Activated CD4-positive, alpha-beta T cell treated with anti-CD3 and anti-CD28 coated beads, Interleukin-2, amount 50 U/mL, for 24 hours (primary cell): ENCODE results near the gene RNF19B.

ENCODE experiments used
- DNase-seq, 2 donors: peaks; one replicate each; pipeline ENCODE4 v3.0.0-alpha.2; 2020; ENCODE audit warnings: low read depth in 1 of 2, low spot score in 1 of 2

RNF19B gene

GRCh38 chr1:32902535-32902920 lies 62.1 kb downstream of the RNF19B start:
- no peak for DNase-seq

DNA sequence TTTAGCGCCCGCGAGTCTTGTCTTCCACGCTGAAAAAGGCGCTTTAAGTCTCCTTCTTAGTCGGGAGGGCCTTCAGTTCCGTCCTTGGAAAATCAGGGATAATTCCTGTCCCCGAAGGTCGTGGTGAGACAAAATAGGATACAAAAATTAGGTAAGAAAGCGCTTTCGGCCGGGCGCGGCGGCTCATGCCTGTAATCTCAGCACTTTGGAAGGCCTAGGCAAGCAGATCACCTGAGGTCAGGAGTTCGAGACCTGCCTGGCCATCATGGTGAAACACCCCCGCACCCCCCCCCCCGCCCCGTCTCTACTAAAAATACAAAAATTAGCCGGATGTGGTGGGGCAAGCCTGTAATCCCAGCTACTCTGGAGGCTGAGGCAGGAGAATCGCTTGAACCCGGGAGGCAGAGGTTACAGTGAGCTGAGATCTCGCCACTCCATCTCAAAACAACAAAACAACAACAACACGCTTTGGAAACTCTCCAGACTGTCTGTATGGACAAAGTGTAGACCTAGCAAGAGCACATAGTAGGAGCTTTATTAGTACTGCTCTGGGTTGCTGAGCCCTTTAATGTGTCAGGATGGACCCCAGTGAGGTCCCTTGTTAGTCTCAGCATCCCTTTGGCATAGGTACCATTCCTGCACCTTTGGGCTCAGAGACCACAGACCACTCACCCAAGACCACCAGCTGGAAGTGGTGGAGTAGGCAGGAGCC lies 62.6 kb downstream of the RNF19B start:
- no peak for DNase-seq

DNA sequence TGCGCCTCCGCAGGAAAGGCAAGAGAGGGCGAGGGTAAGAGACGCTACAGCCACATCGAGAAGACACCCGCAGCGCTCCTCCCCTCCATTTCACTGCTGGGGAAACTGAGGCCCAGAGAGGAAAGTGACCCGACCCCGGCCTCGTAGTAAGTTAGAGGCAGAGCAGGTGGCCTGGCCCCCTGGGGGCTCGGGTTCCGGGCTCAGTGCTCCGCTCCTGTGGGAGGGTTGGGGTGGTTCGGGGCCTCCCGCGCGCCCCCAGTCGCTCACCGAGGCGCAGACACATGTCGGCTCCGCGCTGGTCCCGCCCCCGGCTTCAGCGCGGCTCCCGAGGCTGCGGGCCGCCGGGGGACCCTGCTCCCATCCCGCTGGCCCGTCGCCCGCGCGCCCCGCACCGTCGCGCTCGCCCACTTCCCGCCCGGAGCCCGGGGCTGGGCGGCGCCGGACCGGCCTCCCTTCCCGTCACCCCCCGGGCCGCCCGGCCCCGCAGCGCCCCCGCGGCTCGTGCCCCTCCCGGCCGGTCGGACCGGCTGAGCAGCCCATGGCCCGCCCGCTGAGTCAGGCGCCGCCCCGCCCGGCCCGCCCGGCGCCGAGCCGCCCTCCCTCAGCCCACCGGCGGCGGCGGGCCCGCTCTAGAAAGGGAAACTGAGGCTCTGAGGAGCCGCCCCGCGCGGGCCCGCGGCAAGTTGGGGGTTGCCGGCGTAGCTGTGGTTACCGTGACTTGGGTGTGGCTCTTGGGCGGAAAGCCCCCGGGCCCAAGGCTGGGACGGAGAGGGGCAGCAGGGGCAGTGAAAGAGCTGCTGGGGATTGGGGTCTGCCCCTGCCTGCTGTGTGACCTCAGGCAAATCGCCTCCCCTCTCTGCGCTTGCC lies 63.4 kb downstream of the RNF19B start, which contains the start of gene TMEM54:
Gene TMEM54, minus strand, starts transcription at position 434 of the 867 bp plus-strand sequence. Its CDS starts 151 bp downstream, at position 283.
- DNase-seq = no peak

GRCh38 chr1:32900371-32900955 lies 64.1 kb downstream of the RNF19B start:
- no peak for DNase-seq

GRCh38 chr1:32899586-32900296 lies 64.9 kb downstream of the RNF19B start:
- DNase-seq = no peak

GRCh38 chr1:32898958-32899357 lies 65.7 kb downstream of the RNF19B start:
- DNase-seq = no peak

- no peak for DNase-seq
Measured at GRCh38 chr1:32898056-32898455, 66.6 kb downstream of the RNF19B start.

DNA sequence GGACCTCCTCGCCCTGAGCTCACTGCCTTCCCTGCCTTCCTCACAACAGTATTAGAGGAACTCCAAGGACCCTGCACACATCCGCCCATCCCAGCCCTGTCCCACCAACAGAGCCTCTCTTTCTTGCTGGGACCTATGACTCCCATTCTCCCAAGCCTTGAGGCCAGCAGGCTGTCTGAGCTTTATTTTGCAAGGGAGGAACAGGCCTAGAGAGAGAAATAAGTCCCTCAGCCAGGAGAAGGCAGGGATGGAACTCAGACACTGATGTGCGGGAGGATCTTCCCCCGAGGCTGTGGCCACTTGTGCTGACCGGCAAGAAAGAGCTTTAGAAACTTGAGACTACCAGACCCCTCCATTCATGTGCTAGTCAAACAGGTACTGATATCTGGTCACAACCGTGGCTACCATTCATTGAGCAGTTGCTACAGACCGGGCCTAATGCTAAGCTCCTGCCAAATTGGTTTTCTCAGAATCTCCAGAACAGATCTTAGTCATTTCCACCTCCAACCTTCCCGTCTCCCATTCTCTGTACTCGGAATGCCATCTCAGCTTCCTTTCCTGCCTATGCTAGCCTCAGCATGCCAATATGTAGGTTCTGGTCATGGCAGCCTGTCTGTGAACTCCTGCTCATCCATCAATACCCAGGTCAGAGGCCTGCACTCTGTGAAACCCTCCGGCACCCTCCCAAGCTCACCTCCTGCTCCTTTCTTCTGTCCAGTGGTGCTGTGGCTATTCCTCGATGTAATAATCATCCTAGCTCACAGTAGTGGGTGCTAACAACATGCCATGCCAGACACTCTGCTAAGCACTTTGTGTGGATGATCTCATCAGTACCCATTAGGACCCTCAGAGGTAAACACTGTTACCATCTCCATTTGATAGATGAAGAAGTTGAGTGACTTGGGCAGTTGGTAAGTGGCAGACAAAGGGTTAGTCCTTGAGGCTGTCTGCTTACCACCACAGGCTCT lies 67.2 kb downstream of the RNF19B start:
- no peak for DNase-seq

DNA sequence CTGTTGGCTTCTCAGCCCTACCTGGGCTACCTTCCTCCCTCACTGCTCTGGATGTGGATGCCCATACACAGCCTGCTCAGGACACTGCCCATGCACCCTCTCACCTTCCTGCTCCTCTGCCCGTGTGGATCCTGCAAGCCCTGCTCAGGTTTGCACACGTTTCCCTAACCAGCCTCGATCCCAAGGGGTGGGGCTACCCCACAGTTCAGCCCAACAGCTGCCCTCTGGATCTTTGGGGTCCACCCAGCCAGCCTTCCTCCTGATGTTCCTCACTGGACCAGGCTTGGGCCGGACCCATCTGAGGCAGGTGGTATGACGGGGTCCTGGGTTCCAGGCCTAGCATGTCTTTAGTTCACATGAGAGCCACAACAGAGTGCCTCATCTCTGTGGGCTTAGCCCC lies 68.2 kb downstream of the RNF19B start:
- DNase-seq = no peak

DNA sequence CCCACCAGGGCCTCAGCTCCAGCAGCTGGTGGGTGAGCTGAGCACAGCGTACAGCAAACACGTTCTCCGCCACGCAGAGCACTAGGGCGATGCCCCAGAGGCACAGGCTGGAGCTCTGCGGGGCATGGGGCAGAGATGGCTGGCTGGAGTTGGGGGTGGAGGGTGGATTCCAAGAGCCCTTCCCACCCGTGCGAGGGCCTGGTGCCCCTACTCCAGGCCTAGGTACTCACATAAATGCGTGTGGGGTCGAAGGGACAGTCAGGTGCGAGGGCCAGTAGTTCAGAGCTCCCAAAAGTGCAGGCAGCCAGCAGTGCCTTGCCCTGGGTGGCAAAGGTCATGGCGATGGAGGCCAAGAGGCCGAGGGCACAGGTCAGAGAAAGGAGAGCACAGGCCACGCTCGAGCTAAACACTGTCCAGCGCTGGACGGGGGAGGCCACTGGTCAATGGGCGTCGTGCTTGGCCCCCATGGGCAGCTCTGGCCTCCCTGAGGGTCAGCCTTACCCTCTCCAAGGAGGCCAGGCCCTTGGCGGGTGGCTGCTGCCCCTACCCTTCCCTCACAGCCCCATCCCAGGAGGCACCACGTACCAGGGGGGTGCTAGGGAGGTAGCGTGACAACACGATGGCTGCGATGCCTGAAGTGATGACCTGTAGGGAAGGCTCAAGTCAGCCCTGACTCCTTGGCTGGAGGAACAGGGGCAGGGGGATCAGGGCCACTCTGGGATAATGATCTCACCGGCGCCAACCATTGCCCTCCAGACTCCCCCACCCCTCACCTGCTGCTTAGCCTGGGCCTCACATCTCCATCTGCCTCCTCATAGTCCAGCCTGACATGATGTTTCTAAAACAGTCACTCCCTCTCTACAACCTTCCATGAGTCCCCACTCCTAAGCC lies 69.0 kb downstream of the RNF19B start:
- no peak for DNase-seq

GRCh38 chr1:32894681-32895080 lies 69.9 kb downstream of the RNF19B start:
- no peak for DNase-seq

DNA sequence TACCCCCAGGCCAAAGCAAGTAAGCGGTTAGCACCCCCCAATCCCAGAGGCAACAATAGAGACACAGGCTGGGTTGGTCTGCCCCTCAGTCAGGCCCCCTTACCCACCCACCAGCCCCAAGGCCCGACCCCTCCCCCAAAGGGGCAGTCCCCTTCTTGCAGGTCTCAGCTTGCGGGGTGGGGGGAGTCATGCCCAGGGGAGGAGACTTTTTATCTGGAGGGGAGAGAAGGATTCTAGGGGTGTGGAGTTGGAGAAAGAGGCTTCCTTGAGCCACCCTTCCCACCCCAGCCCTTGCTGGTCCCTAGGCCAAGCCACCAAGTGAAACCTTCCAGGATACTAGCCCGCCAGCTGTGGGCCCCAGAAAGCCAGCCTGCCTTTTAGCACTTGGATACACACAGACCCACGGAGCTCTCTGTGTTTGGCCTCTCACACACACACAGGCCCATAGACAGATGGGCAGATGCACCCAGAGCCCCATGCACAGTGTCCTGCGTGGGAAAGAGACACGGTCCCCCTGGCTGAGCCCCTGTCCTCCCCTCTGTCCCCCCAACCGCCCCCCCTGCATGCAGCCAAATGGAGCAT lies 70.5 kb downstream of the RNF19B start:
- DNase-seq = no peak

DNA sequence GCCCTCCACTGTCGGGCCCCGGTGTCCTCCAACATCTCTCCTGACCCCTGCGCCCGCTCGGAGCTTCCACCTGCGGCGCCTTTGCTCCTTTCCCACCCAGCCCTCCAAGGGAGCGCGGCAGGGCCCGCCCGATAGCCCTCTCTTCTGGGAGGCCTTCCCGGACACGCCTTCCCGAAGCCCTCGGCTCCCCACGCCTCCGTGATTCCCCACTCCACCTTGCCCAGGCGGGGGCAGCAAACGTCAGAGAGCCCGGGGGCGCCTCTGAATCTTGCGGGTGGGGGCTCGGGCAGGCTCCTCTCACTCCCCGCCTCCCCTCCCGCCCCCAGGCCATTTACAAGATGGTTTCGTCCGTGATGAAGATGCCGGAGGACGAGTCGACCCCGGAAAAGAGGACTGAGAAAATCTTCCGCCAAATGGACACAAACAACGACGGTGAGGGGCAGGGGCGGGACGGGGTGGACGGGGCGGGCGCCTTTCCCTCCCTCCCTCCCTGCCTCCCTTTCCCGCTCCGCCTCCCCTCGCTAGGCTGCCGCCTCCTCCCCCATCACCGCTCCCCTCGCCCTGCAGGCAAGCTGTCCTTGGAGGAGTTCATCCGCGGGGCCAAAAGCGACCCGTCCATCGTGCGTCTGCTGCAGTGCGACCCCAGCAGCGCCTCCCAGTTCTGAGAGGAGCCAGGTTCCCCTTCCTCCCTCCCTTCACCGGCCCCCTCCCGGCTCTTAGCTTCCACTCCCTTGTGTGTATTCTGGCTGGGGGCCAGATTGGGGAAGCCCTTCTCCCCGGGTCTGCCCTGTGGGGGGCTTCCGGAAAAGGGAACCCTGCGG lies 71.2 kb downstream of the RNF19B start:
- DNase-seq = no peak

- DNase-seq = no peak
Measured at GRCh38 chr1:32892368-32893197, 72.0 kb downstream of the RNF19B start.

DNA sequence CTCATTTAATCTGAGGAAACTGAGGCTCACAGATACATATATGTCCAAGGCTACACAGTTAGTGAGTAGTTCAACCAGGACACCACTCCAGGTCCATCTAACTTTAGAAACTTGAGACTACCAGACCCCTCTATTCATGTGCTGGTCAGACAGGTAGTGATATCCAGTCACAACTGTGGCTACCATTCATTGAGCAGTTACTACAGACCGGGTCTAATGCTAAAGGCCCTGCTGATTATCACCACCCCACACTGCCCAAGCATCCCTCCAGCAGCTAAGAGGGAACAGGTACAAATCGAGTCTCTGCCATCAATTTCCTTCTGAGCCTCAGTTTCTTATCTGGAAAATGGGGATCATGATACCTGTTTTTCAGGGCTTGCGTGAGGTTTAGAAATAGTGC lies 73.0 kb downstream of the RNF19B start:
- no peak for DNase-seq

GRCh38 chr1:32891241-32891570 lies 73.4 kb downstream of the RNF19B start:
- no peak for DNase-seq

DNA sequence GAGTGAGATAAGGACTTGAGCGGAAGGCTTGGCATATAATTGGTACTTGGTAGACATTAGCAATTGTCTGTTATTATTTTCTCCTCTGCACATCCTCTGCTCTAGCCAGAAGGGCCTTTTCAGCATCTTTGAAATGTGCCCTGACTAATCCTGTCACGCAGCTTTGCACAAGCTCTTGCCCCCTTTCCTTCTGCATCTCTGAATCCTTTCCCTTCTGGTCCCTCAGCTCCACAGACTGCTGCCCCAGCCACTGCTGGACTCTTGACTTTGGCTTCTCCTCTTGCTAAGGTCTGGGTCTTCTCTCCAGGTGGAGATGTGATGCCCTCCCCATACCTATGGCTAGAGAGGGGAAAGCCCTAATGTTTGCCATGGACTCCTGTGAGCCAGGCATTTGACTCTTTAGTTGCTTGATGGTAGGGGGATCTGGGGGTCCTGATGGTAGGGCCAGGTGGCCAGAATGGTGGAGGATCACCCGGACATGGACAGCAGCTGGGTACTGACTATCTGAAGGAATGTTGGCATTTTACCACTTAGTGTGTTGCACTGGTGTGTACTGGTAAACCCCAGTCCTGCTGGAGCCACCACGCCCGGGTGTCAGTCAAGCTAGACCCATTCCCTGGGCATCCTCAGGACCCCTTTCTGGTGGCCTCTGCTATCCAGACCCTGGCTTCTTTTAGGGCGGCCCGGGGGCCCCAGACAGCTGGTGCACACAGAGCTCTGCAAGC lies 73.9 kb downstream of the RNF19B start:
- DNase-seq = no peak
